PC-3 (cell line): ENCODE measurements around the gene HDAC4. TPM values are rescaled to one million over a fixed set of nuclear protein-coding genes. Genes with fewer than 3 reads are reported as not detected.

Experiments used
- ATAC-seq: fragments of 200-7000 bp; cut with Tn5 transposase; 2 replicates; pipeline ENCODE4 v1.9.1; 2020; ENCODE audit warnings: mild to moderate bottlenecking, moderate library complexity
- BruUV-seq: library from RNA; stranded (reverse); fragments of 400-500 nt; replicated peaks from 2 replicates; lab custom pipeline; 2021; lab: Mats Ljungman, UMichigan
- CTCF ChIA-PET: fragments of 300-600 bp; sonication (Branson Sonifier 250); formaldehyde crosslinking; loops from one replicate; lab custom pipeline; 2022; ENCODE audit warnings: antibody characterized with exemption; lab: Charles Lee
- POLR2A ChIA-PET: fragments of 300-600 bp; sonication (Branson Sonifier 250); formaldehyde crosslinking; loops from one replicate; lab custom pipeline; 2022; ENCODE audit warnings: antibody characterized with exemption; ENCODE audit not compliant: unreplicated experiment; lab: Charles Lee
- DNase-seq: peaks from one replicate; pipeline ENCODE4 v3.0.0-alpha.2; 2015
- H2AFZ ChIP-seq: fragments of 300-600 bp; sonication (generic); 2 replicates; pipeline ENCODE4 v1.6.0; 2016; ENCODE audit warnings: antibody characterized with exemption, low read length
- H3F3A ChIP-seq: fragments of 300-600 bp; sonication (generic); one replicate; pipeline ENCODE4 v1.6.0; 2017; ENCODE audit warnings: antibody characterized with exemption, low read length, control low read depth, mild to moderate bottlenecking; ENCODE audit not compliant: unreplicated experiment
- H3K27ac ChIP-seq: fragments of 300-600 bp; sonication (generic); 2 replicates; pipeline ENCODE4 v1.5.1; 2016; ENCODE audit warnings: mild to moderate bottlenecking, low read length
- H3K27me3 ChIP-seq: fragments of 300-600 bp; sonication (generic); 2 replicates; pipeline ENCODE4 v1.6.1; 2016; ENCODE audit warnings: low read length, mixed read lengths
- H3K36me3 ChIP-seq: fragments of 300-600 bp; sonication (generic); 2 replicates; pipeline ENCODE4 v1.6.1; 2016; ENCODE audit warnings: low read depth, mixed run types, low read length, mixed read lengths
- H3K4me1 ChIP-seq: fragments of 300-600 bp; sonication (generic); 2 replicates; pipeline ENCODE4 v1.5.1; 2016; ENCODE audit warnings: low read length; ENCODE audit not compliant: insufficient read depth
- H3K4me2 ChIP-seq: fragments of 300-600 bp; sonication (generic); 2 replicates; pipeline ENCODE4 v1.6.0; 2016; ENCODE audit warnings: low read length
- H3K4me3 ChIP-seq: fragments of 300-600 bp; sonication (generic); 2 replicates; pipeline ENCODE4 v1.5.1; 2016; ENCODE audit warnings: mild to moderate bottlenecking, low read length, mixed read lengths
- H3K79me2 ChIP-seq: fragments of 300-600 bp; sonication (generic); 2 replicates; pipeline ENCODE4 v1.6.1; 2017; ENCODE audit warnings: low read length, mixed read lengths
- H3K9ac ChIP-seq: fragments of 300-600 bp; sonication (generic); 2 replicates; pipeline ENCODE4 v1.6.0; 2016; ENCODE audit warnings: mild to moderate bottlenecking, low read length
- H3K9me2 ChIP-seq: fragments of 300-600 bp; sonication (generic); replicated peaks from 2 replicates; pipeline ENCODE4 v1.6.1; 2016; ENCODE audit warnings: mixed run types, low read length, mixed read lengths
- H3K9me3 ChIP-seq: fragments of 300-600 bp; sonication (generic); 2 replicates; pipeline ENCODE4 v1.6.1; 2016; ENCODE audit warnings: low read length, mixed read lengths
- H4K20me1 ChIP-seq: fragments of 300-600 bp; sonication (generic); 2 replicates; pipeline ENCODE4 v1.6.1; 2016; ENCODE audit warnings: low read length, mixed read lengths
- CTCF ChIP-seq: fragments of 300-600 bp; sonication (generic); conservative IDR thresholded peaks from 2 replicates; pipeline ENCODE4 v1.5.1; 2017; ENCODE audit warnings: antibody characterized with exemption, low read depth, mild to moderate bottlenecking, low read length
- EZH2 ChIP-seq: fragments of 300-600 bp; sonication (generic); IDR thresholded peaks from one replicate; pipeline ENCODE4 v1.6.1; 2017; ENCODE audit warnings: antibody characterized with exemption, mild to moderate bottlenecking, low read length; ENCODE audit not compliant: unreplicated experiment
- EZH2phosphoT487 ChIP-seq: fragments of 300-600 bp; sonication (generic); IDR thresholded peaks from 2 replicates; pipeline ENCODE4 v1.6.1; 2018; ENCODE audit warnings: mild to moderate bottlenecking, antibody characterized with exemption, low read length, borderline replicate concordance
- intact Hi-C: fragments of 100-400 bp; cut with micrococcal nuclease; formaldehyde crosslinking; loops from 2 replicates; pipeline ENCODE4 v1.9.0; 2023
- total RNA-seq: library from RNA; depleted of rRNA; stranded (reverse); fragments of >200 nt; gene quantifications from 2 replicates; pipeline ENCODE4 v1.2.3, GENCODE V29; 2014

The HDAC4 gene
- total RNA-seq, 1 experiment from 2014 or later, result 8.5 TPM

- ChIA-PET POLR2A (no interaction called here), CTCF (no interaction called here)
- no peaks in the 10 kb centered on the region for H3K36me3 ChIP-seq
- DNase-seq, result peak; percentile 37
- H3K9me3 ChIP-seq, result no peaks in the 10 kb centered on the region
- intact Hi-C loops, result loop anchor here (1.0 to 2.0 kb wide), 2 partner anchors 20 to 153 kb away; no protein-coding TSS in a partner anchor
- no TSS peak for BruUV-seq
- peaks cover 29% of the 10 kb centered on the region for H3K4me1 ChIP-seq
- H3K4me2 ChIP-seq, result peak overlapping the region; percentile 79
- H2AFZ ChIP-seq, result 0 out of 2 replicates have a peak overlapping the region, but pooled peaks have one; percentile 27
- H3K27ac ChIP-seq, result peak overlapping the region; percentile 80
- peak overlapping the region; percentile 45 for H3K4me3 ChIP-seq
- TF ChIP-seq EZH2phosphoT487, result no peak
- TF ChIP-seq EZH2, result no peak
- no peak for TF ChIP-seq CTCF
- no peaks in the 10 kb centered on the region for H3K27me3 ChIP-seq
- ATAC-seq, result peak; percentile 55
- no peaks in the 10 kb centered on the region for H3K9me2 ChIP-seq
- H4K20me1 ChIP-seq, result no peaks in the 10 kb centered on the region
- no peaks in the 10 kb centered on the region for H3F3A ChIP-seq
- peak overlapping the region; percentile 41 for H3K9ac ChIP-seq
- H3K79me2 ChIP-seq, result no peaks in the 10 kb centered on the region; the same call in 1 of the 2 replicates
Observed at GRCh38 chr2:239246723-239247122, 154.1 kb downstream of the HDAC4 start.

DNA sequence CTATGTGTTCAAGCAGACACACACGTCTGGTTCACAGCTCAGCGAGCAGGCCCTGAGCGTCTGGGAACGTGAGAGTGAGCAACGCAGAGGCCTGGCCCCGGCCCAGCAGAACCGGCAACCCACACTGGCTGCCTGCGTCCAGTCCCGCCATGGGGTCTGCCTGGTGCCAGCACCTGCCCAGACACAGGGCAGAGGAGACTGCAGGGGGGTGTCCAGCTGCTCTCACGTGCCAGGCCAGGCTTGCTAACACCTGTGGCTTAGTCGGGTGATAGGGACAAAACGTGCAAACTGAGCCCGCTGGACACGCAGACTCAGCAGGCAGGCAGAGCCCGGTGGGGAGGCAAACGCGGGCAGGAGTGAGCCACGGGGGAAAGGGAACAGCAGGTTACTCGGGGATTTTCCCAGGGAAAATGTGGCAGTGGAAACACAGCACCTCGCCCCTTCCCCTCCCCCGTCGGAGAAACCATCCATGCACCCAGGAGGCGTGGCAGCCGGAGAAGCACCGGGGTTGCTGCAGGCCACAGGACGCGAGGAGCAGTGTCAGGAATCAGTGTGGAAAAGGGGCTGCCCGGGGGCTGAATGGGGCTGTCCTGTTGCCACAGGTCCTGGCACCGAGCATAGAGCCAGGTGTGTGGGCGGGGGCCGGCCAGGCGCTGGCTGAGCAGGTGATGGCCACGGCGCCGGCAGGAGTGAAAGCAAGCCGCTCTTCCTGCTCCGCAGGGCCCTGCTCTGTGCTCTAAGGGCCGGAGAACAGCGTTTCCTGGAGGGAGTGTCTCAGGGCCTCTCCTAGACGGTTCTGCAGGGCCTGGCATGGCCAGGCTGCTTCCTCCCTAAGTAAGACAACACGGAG lies 154.7 kb downstream of the HDAC4 start:
- no peak for TF ChIP-seq CTCF
- TF ChIP-seq EZH2, result no peak
- no peak for TF ChIP-seq EZH2phosphoT487
- H3K4me2 ChIP-seq, result peak overlapping the region; percentile 79
- H2AFZ ChIP-seq, result peak overlapping the region; percentile 27; the same call in 1 of the 2 replicates
- H3K79me2 ChIP-seq, result no peaks in the 10 kb centered on the region; the same call in 1 of the 2 replicates
- H3K9ac ChIP-seq, result peak overlapping the region; percentile 41
- no peaks in the 10 kb centered on the region for H4K20me1 ChIP-seq
- ATAC-seq, result peak; percentile 36
- H3F3A ChIP-seq, result no peaks in the 10 kb centered on the region
- peaks cover 29% of the 10 kb centered on the region for H3K4me1 ChIP-seq
- DNase-seq, result no peak
- peak overlapping the region; percentile 38; the same call in 1 of the 2 replicates for H3K4me3 ChIP-seq
- intact Hi-C loops, result loop anchor here (2.0 kb wide), 1 partner anchor 21 kb away; no protein-coding TSS in a partner anchor
- H3K27me3 ChIP-seq, result no peaks in the 10 kb centered on the region
- no peaks in the 10 kb centered on the region for H3K9me3 ChIP-seq
- H3K36me3 ChIP-seq, result no peaks in the 10 kb centered on the region
- H3K9me2 ChIP-seq, result no peaks in the 10 kb centered on the region
- no TSS peak for BruUV-seq
- ChIA-PET POLR2A (no interaction called here), CTCF (no interaction called here)
- H3K27ac ChIP-seq, result peak overlapping the region; percentile 80

- H3K27me3 ChIP-seq, result no peaks in the 10 kb centered on the region
- DNase-seq, result no peak
- ATAC-seq, result no peak
- no peak overlapping the region for H3K27ac ChIP-seq
- no peaks in the 10 kb centered on the region for H3K9me3 ChIP-seq
- CTCF ChIA-PET, result no interaction called here
- POLR2A ChIA-PET, result no interaction called here
- H3K4me3 ChIP-seq, result no peak overlapping the region
- TF ChIP-seq EZH2phosphoT487 (no peak), EZH2 (no peak), CTCF (no peak)
- no peaks in the 10 kb centered on the region for H3K9me2 ChIP-seq
- H3K4me2 ChIP-seq, result no peak overlapping the region
- peaks cover 29% of the 10 kb centered on the region for H3K4me1 ChIP-seq
- no TSS peak for BruUV-seq
- no peaks in the 10 kb centered on the region for H3F3A ChIP-seq
- no peaks in the 10 kb centered on the region; the same call in 1 of the 2 replicates for H3K79me2 ChIP-seq
- no peaks in the 10 kb centered on the region for H4K20me1 ChIP-seq
- H2AFZ ChIP-seq, result no peak overlapping the region
- H3K36me3 ChIP-seq, result no peaks in the 10 kb centered on the region
- H3K9ac ChIP-seq, result no peak overlapping the region
- intact Hi-C loops, result no loop called here
Observed at GRCh38 chr2:239245107-239245506, 155.7 kb downstream of the HDAC4 start.
